Neural cell (in vitro differentiated cells): ENCODE data around the gene ENKUR.

Experiments used
- CTCF ChIP-seq: fragments of 450-650 bp; IDR thresholded peaks from 2 replicates; pipeline ENCODE4 v1.5.1; 2014; ENCODE audit warnings: antibody characterized with exemption, mild to moderate bottlenecking, moderate library complexity; ENCODE audit not compliant: poor library complexity, severe bottlenecking
- EZH2 ChIP-seq: fragments of 200-600, 300-800 bp; shearing (Covaris generic), sonication (generic); IDR thresholded peaks from 2 replicates; pipeline ENCODE4 v1.6.1; 2014; ENCODE audit warnings: antibody characterized with exemption, low read length, borderline replicate concordance, mild to moderate bottlenecking; ENCODE audit not compliant: insufficient read depth, poor library complexity, severe bottlenecking
- POLR2AphosphoS5 ChIP-seq: IDR thresholded peaks from 2 replicates; pipeline ENCODE4 v1.6.1; 2012
- RAD21 ChIP-seq: fragments of 450-650 bp; conservative IDR thresholded peaks from 2 replicates; pipeline ENCODE4 v1.6.1; 2014; ENCODE audit warnings: antibody characterized with exemption, mild to moderate bottlenecking, moderate library complexity
- REST ChIP-seq: IDR thresholded peaks from 2 replicates; pipeline ENCODE4 v1.6.1; 2012; ENCODE audit warnings: borderline replicate concordance

GRCh38 chr10:25017661-25018060 is 1.7 kb upstream of the ENKUR start:
- TF ChIP-seq CTCF (no peak), POLR2AphosphoS5 (no peak), REST (no peak), RAD21 (no peak), EZH2 (no peak)
